Amniotic epithelial cell (primary cell): Measurements from ENCODE around the gene SLC38A9.

ENCODE experiments used
- DNase-seq: peaks from one replicate; pipeline ENCODE4 v3.0.0-alpha.2; 2010; ENCODE audit warnings: low read depth

The SLC38A9 gene

DNA sequence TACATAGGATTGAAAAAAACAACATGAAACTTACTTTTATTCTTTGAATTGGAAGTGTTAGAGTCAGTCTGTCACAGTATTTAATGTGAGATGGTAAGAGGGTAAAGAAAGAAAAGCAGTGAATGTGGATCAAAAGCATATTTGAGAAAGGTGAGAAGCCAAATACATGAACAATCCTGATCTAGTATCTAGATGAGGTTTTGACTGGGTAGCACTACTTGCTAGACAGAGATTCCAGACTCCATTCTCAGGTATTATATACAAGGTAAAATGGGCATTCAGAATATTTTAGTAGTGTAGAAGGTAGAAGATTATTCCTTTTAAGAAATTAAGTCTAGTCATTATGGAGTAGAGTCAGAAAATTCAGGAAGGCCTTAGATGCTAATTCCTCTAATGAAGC, 62.2 kb downstream of the SLC38A9 start:
- no peak for DNase-seq

DNA sequence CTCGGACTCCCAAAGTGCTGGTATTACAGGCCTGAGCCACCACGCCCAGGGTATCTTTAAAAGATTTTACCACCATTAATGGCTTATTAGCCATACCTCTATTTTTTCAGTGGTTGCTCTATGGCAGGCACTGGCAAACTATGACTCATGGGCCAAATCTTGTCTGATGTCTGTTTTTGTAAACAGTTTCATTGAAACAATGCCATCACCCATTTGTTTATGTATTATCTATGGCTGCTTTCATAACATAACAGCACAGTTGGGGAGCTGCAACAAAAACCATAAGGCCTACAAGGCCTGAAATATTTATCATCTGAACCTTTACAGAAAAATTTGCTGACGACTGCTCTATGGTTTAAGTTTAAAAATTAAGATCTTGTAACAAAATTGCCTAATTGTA, 66.8 kb downstream of the SLC38A9 start:
- DNase-seq: peak; percentile 96

DNA sequence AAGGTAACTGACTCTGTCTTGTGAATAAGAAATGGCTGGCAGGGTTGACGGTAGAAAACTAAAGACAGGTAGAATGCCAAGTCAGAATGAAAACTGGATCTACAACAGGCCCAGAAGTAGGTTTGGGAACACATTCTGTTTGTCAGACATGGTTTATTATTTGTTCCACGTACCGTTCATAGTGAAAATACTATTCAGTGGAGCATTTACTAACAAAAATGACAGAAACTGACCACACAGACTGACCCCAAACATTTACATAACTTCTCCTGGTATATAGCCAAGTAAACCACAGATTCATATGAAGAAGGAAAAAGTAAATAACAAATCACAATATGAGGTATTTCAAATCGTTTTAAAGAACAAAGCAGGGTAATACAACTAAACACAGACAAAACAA, 73.7 kb downstream of the SLC38A9 start:
- peak; percentile 59 for DNase-seq

DNA sequence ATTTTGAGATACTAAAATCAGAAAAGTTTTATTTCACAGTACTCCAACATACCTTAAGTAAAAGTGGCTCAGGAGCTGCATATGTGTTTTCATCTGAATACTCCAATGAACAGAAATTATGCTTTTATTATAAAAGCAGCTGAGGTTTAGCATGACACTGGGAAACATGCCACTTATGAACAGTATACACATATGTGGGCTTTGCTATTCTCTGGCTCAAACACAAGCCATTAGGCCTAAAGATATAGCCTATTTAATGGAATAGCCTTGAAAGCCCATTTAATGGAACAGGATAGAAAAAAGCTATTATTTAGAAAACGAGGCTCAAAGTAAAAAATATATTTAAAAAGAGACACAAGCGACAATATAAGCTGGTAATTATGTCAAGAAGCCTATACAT, 74.1 kb downstream of the SLC38A9 start:
- no peak for DNase-seq

DNA sequence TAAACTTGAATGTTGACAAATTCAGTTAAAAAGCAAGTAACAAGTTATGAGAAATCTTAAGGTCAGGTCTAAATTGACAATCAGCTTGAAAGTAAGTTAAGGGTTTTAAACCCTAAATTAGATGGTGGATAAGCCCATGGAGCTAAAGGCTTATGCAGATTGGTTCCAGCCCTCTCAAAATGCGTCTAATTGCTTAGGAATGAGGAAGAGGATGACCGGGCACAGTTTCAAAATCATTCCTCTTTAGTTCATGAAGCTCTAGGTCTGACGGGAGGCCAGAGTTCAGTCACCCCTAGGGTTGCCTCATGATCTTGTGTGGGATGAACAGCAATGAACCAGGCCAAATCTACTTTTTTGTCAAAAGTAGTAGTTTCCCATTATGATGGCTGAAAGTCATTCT, 75.4 kb downstream of the SLC38A9 start:
- peak; percentile 72 for DNase-seq

DNA sequence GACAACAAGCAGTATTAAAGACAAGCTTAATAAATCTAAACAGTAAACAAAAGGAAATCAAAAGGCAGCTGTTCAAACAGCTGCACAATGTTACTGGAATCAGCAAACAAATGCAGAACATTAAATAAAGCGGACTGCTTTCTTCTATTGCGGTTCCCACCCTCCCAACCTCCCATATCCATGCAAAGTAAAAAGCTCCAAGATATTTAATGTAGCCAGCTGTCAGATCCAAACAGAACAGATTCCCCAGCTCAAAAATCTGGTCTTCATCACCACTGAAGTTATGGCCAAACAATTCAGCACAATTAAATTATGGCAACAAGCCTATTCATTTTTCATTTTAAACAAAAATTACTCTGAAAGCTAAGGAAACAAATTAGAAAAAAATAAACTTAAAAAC, 75.9 kb downstream of the SLC38A9 start:
- peak; percentile 51 for DNase-seq

DNA sequence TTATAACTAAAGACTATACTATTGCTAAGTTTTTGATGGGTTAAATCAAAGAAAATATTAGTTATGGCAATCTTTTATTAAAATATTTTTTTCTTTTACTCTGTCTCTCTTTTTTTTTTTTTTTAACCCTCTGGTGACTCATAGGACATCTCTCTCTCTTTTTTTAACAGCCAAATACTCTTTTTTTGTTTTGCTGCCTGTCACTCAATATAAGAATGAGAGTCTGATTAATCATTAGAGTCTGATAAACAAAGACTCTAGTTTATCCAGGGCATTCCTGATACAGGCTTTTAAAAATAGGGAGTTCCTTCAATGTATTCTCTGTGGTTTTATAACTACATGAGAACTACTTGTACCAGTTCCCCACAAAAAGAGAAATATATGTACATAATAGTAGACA, 77.3 kb downstream of the SLC38A9 start:
- DNase-seq: peak; percentile 31

DNA sequence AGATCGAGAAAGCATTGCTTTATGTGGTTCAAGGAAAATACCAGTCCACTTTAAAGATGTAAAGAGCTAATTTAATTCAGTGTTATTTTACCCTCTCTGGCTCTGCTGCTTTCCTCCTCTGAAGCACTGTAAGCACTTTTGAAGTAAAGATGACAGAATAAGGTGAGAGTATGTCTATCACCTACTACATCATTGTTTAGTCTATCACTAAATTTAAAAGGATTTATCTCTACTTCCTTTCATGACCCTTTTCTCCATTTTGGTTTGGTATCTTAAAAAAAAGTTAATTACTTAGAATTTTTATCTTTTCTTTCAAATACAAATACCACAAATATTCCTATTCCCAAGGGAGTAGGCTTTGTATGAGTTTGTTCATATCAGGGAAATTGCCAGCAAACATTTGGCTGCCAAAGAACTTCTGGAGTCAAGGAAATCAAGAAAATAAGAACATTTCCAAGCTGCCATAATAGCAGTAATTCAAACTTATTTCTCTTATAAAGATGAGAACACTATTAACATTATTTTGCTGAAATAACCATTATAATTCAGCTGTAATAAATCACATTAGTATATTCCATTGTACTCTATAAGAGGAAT, 77.8 kb downstream of the SLC38A9 start:
- DNase-seq: peak; percentile 65

DNA sequence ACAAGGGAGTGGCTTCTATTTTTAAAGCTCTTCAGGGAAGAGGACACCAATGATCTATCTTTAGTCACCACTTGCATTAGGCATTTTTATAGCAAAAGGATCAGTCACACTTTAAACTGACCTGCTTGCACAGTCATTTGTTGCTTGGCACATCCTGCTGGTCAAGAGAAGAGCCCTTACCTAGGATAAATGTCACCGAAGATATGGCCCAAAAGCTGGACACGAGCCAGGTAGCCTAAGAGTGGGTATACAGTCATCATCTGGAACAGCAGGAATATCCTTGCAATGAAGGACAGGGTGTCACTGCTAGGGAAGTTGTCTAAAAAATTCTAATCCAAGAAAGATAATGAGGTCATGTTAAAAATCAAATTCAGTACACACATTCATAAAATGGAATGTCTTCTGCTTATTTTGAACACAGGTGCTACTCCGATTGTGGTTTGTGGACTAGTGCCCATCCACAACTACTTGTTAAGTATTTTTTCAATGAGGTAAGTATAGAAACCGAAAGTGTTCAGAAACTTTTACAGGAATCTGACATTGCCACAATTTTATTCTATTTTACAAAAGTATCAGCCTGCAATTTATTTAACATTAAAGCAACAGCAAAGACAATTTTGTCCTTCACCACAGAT, 78.4 kb downstream of the SLC38A9 start:
- DNase-seq: no peak

DNA sequence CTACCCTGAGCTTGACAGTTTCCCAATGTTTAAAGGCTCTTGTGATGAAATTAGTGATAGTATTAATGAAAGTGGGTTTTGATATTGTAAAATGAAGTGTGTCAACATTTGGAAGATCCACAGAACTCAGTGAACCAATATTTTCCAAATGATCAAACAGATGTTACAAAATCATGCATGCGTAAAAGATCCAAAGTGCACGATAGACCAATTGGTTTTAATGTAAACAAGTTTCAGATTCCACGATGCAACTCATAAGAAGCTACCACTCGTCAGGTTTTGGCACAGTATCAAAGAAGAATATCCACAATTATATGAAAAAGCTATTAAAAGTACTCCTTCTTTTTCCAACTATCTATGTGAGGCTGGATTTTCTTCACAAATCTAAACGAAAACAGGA, 82.3 kb downstream of the SLC38A9 start:
- DNase-seq: no peak

DNA sequence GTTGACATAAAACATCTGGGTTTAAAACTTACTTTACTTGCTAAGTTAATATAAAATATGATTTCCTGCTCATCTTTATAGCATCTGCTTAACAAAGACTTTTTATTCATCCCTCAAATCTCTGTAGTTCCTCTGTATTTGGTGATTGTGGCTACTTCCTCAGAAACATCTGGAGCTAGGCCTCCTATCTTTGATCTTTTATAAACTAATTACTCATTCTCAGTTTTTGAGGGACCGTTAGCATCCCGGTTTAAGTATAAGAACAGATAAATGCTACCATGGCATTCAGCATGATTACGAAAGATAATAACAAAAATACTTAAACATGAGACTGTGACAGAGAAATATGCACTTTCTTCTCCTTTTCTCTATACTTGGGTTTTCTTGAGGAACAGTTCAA, 85.3 kb downstream of the SLC38A9 start:
- DNase-seq: no peak

DNA sequence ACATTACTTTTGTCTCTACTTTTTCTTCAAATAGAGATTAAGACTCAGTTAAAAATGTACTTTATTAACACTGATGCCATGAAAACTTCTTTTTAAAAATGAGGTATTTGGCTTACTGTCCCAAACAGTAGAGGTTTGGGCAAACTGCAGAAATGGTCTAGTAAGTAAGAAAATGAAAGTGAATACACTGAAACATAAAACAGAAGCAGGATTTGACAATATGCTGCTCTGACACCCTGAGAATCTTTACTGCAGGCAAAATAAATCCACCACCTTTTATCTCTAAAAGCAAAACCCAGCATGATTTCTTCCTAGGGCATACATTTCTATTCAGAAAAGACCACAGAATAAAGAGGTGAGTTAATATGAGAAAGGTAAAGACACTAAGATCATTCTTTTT, 86.2 kb downstream of the SLC38A9 start:
- no peak for DNase-seq

DNA sequence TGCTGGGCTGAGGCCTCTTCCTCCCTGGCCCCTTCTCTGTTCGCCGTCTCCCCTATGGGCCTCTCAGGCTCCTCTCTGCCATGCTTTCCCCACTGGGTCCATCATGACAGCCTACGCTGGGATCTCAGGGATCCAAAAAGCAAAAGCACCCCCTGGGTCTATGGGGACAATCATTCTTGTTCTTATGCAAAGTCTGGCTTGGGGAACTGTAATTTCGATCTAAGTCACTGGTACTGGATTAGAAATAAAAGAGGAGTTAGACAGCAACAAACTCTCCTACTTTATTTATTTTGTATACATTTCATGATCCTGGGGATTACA, 86.6 kb downstream of the SLC38A9 start:
- DNase-seq: no peak

DNA sequence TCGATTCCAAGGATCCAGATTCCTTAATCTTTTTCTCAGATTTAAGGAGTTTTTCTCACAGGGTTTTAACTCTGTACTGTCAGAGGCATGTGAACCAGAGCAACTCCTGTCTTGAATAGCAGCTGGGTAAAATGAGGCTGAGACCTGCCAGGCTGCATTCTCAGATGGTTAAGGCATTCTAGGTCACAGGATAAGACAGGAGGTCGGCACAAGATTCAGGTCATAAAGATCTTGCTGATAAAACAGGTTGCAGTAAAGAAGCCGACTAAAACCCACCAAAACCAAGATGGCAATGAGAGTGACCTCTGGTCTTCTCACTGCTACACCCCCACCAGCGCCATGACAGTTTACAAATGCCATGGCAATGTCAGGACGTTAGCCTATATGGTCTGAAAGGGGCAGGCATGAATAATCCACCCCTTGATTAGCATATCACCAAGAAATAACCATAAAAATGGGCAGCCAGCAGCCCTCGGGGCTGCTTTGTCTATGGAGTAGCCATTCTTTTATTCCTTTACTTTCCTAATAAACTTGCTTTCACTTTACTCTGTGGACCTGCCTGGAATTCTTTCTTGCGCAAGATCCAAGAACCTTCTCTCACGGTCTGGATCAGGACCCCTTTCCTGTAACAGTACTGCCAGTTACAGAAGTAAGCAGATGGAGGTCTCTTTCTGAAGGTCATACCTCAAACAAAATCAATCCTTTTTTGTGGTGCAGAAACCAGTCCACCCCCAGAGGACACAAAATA, 87.1 kb downstream of the SLC38A9 start:
- DNase-seq: peak; percentile 46

DNA sequence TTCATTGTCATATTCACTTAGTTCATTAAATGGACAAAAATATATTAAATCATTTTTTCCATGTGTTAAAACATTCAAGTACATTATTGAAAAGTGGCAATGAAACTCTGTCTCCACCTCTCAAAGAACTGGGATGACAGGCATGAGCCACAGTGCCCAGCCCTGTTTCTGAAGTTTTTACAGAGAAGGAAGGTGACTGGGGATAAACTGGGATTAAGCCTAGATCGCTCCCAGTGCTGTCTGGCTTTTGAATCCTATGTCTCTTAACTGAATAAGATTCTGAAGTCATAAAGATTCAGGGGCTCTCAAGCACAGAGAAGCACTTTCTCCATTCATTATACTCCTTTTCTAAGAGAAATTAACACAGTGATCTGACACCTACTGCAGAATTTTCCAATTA, 88.3 kb downstream of the SLC38A9 start:
- no peak for DNase-seq

DNA sequence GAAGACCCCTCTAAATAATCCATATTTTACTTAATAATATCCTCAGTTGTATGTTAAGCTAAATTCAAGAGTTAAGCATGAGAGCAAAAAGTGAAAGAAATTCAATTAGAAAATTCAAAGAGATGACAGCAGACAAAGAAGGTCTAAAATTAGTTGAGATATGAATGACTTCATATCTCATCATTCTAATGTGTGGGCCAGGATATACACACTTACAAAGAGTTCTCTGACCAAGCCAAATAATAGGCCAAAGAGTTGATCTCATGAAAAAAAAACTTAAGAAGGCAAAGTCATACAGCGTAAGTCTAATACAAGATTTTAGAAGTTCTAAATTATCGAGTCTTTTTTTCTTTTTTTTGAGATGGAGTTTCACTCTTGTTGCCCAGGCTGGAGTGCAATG, 89.7 kb downstream of the SLC38A9 start:
- no peak for DNase-seq

DNA sequence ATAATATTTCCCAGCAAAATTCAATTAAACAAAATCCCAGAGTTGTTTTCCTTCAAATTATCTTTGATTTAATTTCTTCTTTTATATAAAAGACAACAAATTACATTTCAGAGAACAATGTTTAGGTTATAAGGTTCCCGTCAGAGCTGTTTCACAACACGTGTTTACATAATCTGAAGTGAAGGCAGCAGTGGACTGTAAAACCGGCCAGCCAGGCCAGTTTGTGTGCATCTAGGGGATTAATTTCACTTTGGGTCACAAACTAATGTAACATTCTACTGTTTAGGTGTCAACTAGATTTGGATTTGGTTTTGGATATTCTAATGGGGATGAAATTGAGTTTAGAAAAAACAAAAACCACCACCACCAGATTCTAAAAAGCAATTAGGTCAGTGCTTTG, 90.9 kb downstream of the SLC38A9 start:
- DNase-seq: peak; percentile 51

DNA sequence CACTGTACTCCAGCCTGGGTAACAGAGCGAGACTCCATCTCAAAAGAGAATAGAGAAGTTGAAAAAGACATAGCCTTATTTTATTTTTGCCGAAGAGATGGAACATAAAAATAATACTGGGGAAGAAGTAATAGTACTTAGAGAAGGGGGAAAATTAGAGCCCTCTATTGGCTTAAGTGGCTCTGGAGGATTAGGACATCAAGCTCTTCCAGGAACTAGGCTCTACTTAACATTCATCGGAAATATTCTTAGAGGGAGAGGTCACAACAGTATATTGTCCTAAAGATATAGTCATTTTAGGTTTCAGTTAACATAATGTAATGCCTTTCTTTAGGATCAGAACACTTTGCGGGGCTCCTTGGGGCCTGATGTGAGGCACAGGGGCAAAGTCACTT, 91.4 kb downstream of the SLC38A9 start:
- DNase-seq: no peak

DNA sequence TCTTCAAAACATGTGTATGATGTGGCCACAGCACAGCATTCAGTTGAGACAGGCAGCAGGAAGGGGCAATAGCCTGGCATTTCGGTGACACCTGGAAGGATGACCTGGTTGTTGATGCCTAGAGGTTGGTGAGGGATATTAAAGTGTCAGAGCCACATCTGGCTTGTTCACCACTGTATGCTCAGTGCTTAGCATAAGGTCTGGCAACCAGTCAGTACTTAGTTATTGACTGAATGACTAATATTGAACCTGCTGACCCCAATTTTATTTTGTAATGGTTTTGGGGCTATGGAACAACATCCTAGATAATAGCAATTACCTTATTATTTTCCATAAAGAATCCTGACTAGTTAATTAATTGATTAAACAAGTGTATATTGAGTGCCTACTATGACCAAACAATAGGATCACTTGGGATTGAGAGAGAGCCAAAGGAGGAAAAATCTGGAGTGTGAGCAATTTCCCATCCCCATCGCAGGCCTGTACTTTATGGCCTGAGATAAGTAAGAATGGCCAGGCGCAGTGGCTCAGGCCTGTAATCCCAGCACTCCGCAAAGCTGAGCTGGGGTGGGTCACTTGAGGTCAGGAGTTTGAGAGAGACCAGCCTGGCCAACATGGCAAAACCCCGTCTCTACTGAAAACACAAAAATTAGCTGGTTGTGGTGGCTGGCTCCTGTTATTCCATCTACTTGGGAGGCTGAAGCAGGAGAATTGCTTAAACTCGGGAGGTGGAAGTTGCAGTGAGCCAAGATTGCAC, 91.9 kb downstream of the SLC38A9 start:
- peak; percentile 50 for DNase-seq

DNA sequence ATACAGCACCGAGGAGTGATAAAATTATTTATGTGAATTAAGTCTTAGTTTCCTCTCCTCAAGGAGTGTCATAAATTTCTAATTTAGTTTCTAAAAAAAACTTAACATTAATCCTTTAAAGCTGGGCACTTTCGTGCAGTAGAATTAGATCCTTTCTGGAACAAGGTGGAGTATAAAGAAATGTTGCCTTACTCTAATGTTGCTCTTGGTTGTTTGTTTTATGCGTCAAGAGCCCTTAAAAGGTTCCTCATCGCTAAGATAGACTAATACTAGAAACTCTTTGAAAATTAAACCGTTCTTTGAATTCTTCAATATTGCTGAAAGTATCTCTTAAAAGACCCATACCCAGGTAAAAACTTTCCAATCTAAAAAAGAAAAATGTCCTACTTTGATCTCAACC, 93.8 kb downstream of the SLC38A9 start:
- DNase-seq: no peak

DNA sequence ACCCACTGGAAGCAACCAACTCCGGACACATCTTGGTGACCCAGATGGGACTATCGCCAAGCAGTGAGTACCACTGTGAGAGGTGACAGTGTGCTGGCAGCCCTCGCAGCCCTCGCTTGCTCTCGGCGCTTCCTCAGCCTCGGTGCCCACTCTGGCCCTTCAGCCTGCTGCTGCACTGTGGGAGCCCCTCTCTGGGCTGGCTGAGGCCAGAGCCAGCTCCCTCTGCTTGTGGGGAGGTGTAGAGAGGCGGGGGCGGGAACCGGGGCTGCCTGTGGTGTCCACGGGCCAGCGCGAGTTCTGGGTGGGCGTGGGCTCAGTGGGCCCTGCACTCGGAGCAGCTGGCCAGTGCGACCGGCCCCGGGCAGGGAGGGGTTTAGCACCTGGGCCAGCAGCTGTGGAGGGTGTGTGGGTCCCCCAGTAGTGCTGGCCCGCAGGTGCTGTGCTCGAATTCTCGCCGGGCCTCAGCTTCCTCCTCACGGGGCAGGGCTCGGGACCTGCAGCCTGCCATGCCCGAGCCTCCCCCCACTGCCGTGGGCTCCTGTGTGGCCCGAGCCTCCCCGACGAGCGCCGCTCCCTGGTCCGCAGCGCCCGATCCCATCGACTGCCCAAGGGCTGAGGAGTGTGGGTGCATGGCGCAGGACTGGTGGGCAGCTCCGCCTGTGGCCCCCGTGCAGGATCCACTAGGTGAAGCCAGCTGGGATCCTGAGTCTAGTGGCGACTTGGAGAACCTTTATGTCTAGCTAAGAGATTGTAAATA, 98.8 kb downstream of the SLC38A9 start:
- DNase-seq: no peak

DNA sequence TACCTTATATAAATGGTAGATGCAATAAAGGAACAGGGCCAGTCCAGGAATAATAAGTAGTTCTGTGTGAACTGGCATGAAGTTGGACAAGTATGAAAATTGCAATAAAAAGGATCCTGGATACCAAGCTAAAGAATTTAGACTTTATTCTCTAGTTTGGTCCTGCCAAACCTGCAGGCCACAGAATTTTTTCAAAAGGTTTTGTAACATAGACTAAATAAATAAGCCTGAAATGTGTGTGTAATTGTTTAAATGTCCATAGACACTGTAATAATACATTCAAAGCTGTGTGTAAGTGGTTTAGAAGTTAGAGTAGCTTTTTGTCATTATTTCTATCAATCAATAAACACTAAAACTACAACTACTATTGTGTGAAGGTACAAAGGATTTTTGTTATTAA, 101.6 kb downstream of the SLC38A9 start:
- DNase-seq: no peak
